ENCODE results near the gene PSMB5. TPM values are rescaled to one million over a fixed set of nuclear protein-coding genes. Genes with fewer than 3 reads are reported as not detected.

Gene PSMB5
- total RNA-seq: 10 to 100 TPM; 47.4 to 79.7 TPM

- ATAC-seq (ENCODE audit: insufficient number of reproducible peaks, low FRiP score, low read depth): peak; percentile 96
- TF ChIP-seq, protein P1, sequence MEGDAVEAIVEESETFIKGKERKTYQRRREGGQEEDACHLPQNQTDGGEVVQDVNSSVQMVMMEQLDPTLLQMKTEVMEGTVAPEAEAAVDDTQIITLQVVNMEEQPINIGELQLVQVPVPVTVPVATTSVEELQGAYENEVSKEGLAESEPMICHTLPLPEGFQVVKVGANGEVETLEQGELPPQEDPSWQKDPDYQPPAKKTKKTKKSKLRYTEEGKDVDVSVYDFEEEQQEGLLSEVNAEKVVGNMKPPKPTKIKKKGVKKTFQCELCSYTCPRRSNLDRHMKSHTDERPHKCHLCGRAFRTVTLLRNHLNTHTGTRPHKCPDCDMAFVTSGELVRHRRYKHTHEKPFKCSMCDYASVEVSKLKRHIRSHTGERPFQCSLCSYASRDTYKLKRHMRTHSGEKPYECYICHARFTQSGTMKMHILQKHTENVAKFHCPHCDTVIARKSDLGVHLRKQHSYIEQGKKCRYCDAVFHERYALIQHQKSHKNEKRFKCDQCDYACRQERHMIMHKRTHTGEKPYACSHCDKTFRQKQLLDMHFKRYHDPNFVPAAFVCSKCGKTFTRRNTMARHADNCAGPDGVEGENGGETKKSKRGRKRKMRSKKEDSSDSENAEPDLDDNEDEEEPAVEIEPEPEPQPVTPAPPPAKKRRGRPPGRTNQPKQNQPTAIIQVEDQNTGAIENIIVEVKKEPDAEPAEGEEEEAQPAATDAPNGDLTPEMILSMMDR (IDR thresholded peaks at IDR 0.05): no peak
- DNase-seq (ENCODE audit: low spot score): peak; percentile 73
- peak within 1 kb of the TSS; percentile 95 for H3K27ac ChIP-seq
- H3K36me3 ChIP-seq: peaks cover 17% of the 10 kb centered on the region
- H3K4me1 ChIP-seq (ENCODE audit: control insufficient read depth in 1 of 2, low read depth in 2 of 2): peaks cover 9 to 16% of the 10 kb centered on the region in 2 donors
- no peaks in the 10 kb centered on the region for H3K27me3 ChIP-seq (replicated peaks; ENCODE audit: insufficient read depth)
- H3K9me3 ChIP-seq: no peaks in the 10 kb centered on the region
- H3K4me3 ChIP-seq: peak within 1 kb of the TSS; percentile 99
Measured at GRCh38 chr14:23034498-23035302, at the start of gene PSMB5. Gene PSMB5, minus strand, starts transcription at chr14:23034900. Its CDS starts 19 bp downstream, at chr14:23034881.

GRCh38 chr14:23080474-23080873, 45.8 kb upstream of the PSMB5 start:
- no peak for ATAC-seq (ENCODE audit: insufficient number of reproducible peaks, low FRiP score, low read depth)
- Histone ChIP-seq H3K27ac (no peak overlapping the region), H3K36me3 (peaks cover 68% of the 10 kb centered on the region), H3K9me3 (no peaks in the 10 kb centered on the region), H3K27me3 (replicated peaks; ENCODE audit: insufficient read depth) (no peaks in the 10 kb centered on the region), H3K4me3 (no peak overlapping the region), H3K4me1 (ENCODE audit: control insufficient read depth in 1 of 2, low read depth in 2 of 2) (peaks cover 7 to 21% of the 10 kb centered on the region in 2 donors)
- TF ChIP-seq, protein P1 (IDR thresholded peaks at IDR 0.05): no peak
- no peak for DNase-seq (ENCODE audit: low spot score)

DNA sequence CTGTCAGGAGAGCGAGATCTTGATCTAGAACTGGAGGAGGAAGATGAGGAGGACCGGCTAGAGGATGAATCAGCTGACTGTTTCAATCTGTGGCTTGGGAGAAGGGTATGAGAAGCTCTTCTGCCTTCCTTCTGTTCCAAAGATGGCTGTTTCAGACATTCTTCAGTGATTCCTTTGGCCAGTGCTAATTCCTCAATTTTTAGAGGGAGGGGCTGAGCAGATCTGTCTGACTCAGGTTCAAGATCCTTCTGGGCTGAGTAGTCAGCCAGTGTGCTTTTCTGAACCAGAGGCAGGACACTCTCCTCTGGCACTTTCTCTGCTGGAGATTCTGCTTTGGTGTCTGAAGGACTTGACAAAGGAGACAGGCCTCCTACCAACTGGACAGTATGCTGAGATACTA, 45.0 kb upstream of the PSMB5 start:
- Histone ChIP-seq H3K9me3 (no peaks in the 10 kb centered on the region), H3K27me3 (replicated peaks; ENCODE audit: insufficient read depth) (no peaks in the 10 kb centered on the region), H3K27ac (peak overlapping the region; percentile 2 to 46), H3K4me3 (no peak overlapping the region), H3K36me3 (peaks cover 68% of the 10 kb centered on the region), H3K4me1 (ENCODE audit: control insufficient read depth in 1 of 2, low read depth in 2 of 2) (peaks cover 7 to 21% of the 10 kb centered on the region in 2 donors)
- ATAC-seq (ENCODE audit: insufficient number of reproducible peaks, low FRiP score, low read depth) (no peak), DNase-seq (ENCODE audit: low spot score) (no peak)
- TF ChIP-seq, protein P1 (IDR thresholded peaks at IDR 0.05): no peak

- DNase-seq (ENCODE audit: low spot score) (peak; percentile 47), ATAC-seq (ENCODE audit: insufficient number of reproducible peaks, low FRiP score, low read depth) (peak; percentile 90)
- peaks cover 67% of the 10 kb centered on the region for H3K36me3 ChIP-seq
- no peaks in the 10 kb centered on the region for H3K27me3 ChIP-seq (replicated peaks; ENCODE audit: insufficient read depth)
- no peaks in the 10 kb centered on the region for H3K9me3 ChIP-seq
- TF ChIP-seq, protein P1 (IDR thresholded peaks at IDR 0.05): no peak
- no peak overlapping the region for H3K4me3 ChIP-seq
- H3K27ac ChIP-seq: peak overlapping the region; percentile 9 to 46
- H3K4me1 ChIP-seq (ENCODE audit: control insufficient read depth in 1 of 2, low read depth in 2 of 2): peaks cover 7 to 21% of the 10 kb centered on the region in 2 donors
Measured at GRCh38 chr14:23078692-23079116, 44.0 kb upstream of the PSMB5 start.

GRCh38 chr14:23077962-23078361, 43.3 kb upstream of the PSMB5 start:
- DNase-seq (ENCODE audit: low spot score) (no peak), ATAC-seq (ENCODE audit: insufficient number of reproducible peaks, low FRiP score, low read depth) (no peak)
- Histone ChIP-seq H3K27me3 (replicated peaks; ENCODE audit: insufficient read depth) (no peaks in the 10 kb centered on the region), H3K9me3 (no peaks in the 10 kb centered on the region), H3K4me3 (no peak overlapping the region), H3K4me1 (ENCODE audit: control insufficient read depth in 1 of 2, low read depth in 2 of 2) (peaks cover 7 to 21% of the 10 kb centered on the region in 2 donors), H3K27ac (peak overlapping the region in 1 of 2 donors; percentile 46), H3K36me3 (peaks cover 66% of the 10 kb centered on the region)
- TF ChIP-seq, protein P1 (IDR thresholded peaks at IDR 0.05): no peak
